K562 (cell line): ENCODE measurements around the gene HIGD1C. TPM values are rescaled to one million over a fixed set of nuclear protein-coding genes. Genes with fewer than 3 reads are reported as not detected.
A peak's percentile ranks its signal among the peaks of the same experiment; 100 is the strongest.

Experiments used
- ATAC-seq: fragments of 200-7000 bp; cut with Tn5 transposase; 3 replicates; pipeline ENCODE4 v1.9.1; 2020; ENCODE audit warnings: moderate library complexity
- BruUV-seq: library from RNA; stranded (reverse); fragments of 400-500 nt; replicated peaks from 2 replicates; lab custom pipeline; 2021; lab: Mats Ljungman, UMichigan
- CTCF ChIA-PET: fragments of 300-600 bp; formaldehyde crosslinking; extraction: SDS; loops from one replicate; lab custom pipeline; 2021; ENCODE audit warnings: low intra/inter-chr PET ratio; lab: Yijun Ruan, JAX
- POLR2A ChIA-PET: fragments of 300-600, 350-650 bp; sonication (Branson Sonifier 250); formaldehyde crosslinking; extraction: SDS; loops from one replicate; lab custom pipeline; 2021; ENCODE audit warnings: antibody characterized with exemption, inconsistent platforms; lab: Yijun Ruan, JAX
- DNase-seq, 4 experiments: peaks; one replicate each; pipeline versions ENCODE4 v3.0.0 to v3.0.0-alpha.2; 2011 to 2018; ENCODE audit warnings: low spot score in 3 of 4, mixed read lengths in 3 of 4; ENCODE audit errors: extremely low read depth in 1 of 4
- FAIRE-seq: peaks from 2 replicates; lab custom pipeline; 2011; peaks lifted over from hg19 to GRCh38; lab: Jason Lieb, UNC
- H2AFZ ChIP-seq: 2 replicates; pipeline ENCODE4 v1.6.0; 2011; ENCODE audit warnings: low read depth, low read length, control low read depth, inconsistent platforms
- H3K27ac ChIP-seq: fragments of 200-600 bp; 3 replicates; pipeline ENCODE4 v1.8.0; 2011; ENCODE audit warnings: low read depth, mild to moderate bottlenecking, control low read depth, inconsistent platforms, low read length, moderate library complexity, mixed read lengths; ENCODE audit errors: extremely low read depth
- H3K27me3 ChIP-seq, 2 experiments: fragments of 300-600 bp in 1 of 2; 2 replicates in 1 of 2; 3 replicates in 1 of 2; pipeline versions ENCODE4 v1.6.0 to v1.8.0; 2011; ENCODE audit warnings: inconsistent platforms in 2 of 2, low read length in 2 of 2, mild to moderate bottlenecking in 1 of 2, mixed read lengths in 1 of 2, moderate library complexity in 1 of 2; ENCODE audit not compliant: control insufficient read depth in 2 of 2, insufficient read depth in 2 of 2
- H3K36me3 ChIP-seq: fragments of 300-600 bp; 3 replicates; pipeline ENCODE4 v1.8.0; 2011; ENCODE audit warnings: mild to moderate bottlenecking, low read length, inconsistent platforms; ENCODE audit not compliant: control insufficient read depth, insufficient read depth
- H3K4me1 ChIP-seq, 2 experiments: fragments of 200-600 bp in 1 of 2; replicated peaks in 1 of 2; 2 replicates in 1 of 2; 3 replicates in 1 of 2; pipeline versions ENCODE4 v1.5.1 to v1.8.0; 2011; ENCODE audit warnings: inconsistent platforms in 2 of 2, low read length in 2 of 2, mild to moderate bottlenecking in 1 of 2, mixed read lengths in 1 of 2, moderate library complexity in 1 of 2; ENCODE audit not compliant: control insufficient read depth in 2 of 2, insufficient read depth in 2 of 2
- H3K4me2 ChIP-seq: 2 replicates; pipeline ENCODE4 v1.6.1; 2011; ENCODE audit warnings: low read length, control low read depth, inconsistent platforms, mixed read lengths; ENCODE audit not compliant: insufficient read depth
- H3K4me3 ChIP-seq: fragments of 200-600 bp; sonication (generic), shearing (Covaris generic); 2 replicates; pipeline ENCODE4 v1.5.1; 2016; ENCODE audit warnings: control low read depth, inconsistent platforms
- H3K79me2 ChIP-seq: fragments of 200-600 bp; 3 replicates; pipeline ENCODE4 v1.8.0; 2011; ENCODE audit warnings: low read length, inconsistent platforms; ENCODE audit not compliant: control insufficient read depth, insufficient read depth
- H3K9ac ChIP-seq, 2 experiments: 2 replicates each; pipeline versions ENCODE4 v1.6.0 to v1.6.1; 2011; ENCODE audit warnings: low read depth in 2 of 2, low read length in 2 of 2, control low read depth in 1 of 2, inconsistent platforms in 1 of 2, mild to moderate bottlenecking in 1 of 2, mixed read lengths in 1 of 2; ENCODE audit not compliant: insufficient read depth in 1 of 2
- H3K9me1 ChIP-seq: one replicate; pipeline ENCODE4 v1.6.0; 2011; ENCODE audit warnings: inconsistent platforms, mild to moderate bottlenecking, low read length, moderate library complexity; ENCODE audit not compliant: control insufficient read depth, insufficient read depth
- H3K9me3 ChIP-seq: replicated peaks from 2 replicates; pipeline ENCODE4 v1.5.1; 2011; ENCODE audit warnings: low read depth, low read length, inconsistent platforms; ENCODE audit not compliant: control insufficient read depth, insufficient read depth
- H4K20me1 ChIP-seq: replicated peaks from 2 replicates; pipeline ENCODE4 v1.6.1; 2011; ENCODE audit warnings: low read length, inconsistent platforms, mixed read lengths; ENCODE audit not compliant: control insufficient read depth, insufficient read depth
- L3MBTL2 ChIP-seq: fragments of 450-650 bp; IDR thresholded peaks from 2 replicates; pipeline ENCODE4 v1.6.1; 2016; ENCODE audit warnings: mild to moderate bottlenecking, moderate library complexity
- NEUROD1 ChIP-seq: fragments of 150-350 bp; IDR thresholded peaks from 2 replicates; pipeline ENCODE4 v1.6.1; 2014; ENCODE audit warnings: borderline replicate concordance, low read length, low read depth; ENCODE audit not compliant: partially characterized antibody
- NR4A1 ChIP-seq, 2 experiments: fragments of 250-450 bp in 1 of 2; fragments of 450-650 bp in 1 of 2; sonication (Bioruptor Pico) in 1 of 2; IDR thresholded peaks; 2 replicates each; pipeline versions ENCODE4 v1.4.0 to v1.6.1; 2016 to 2020; ENCODE audit warnings: mild to moderate bottlenecking in 2 of 2, missing compliant biosample characterization in 1 of 2, missing genetic modification characterization in 1 of 2, moderate library complexity in 1 of 2
- XRCC5 ChIP-seq: fragments of 200-400 bp; formaldehyde crosslinking; IDR thresholded peaks from 2 replicates; pipeline ENCODE4 v1.6.1; 2017; ENCODE audit warnings: low read depth, mild to moderate bottlenecking, low read length
- ZNF224 ChIP-seq: sonication (generic); formaldehyde crosslinking; IDR thresholded peaks from 2 replicates; pipeline ENCODE4 v1.8.0; 2022; ENCODE audit warnings: mild to moderate bottlenecking, missing genetic modification reagents
- WGBS: fragments of 100-300 bp; shearing (Covaris generic); methylation state at CpG from one replicate; pipeline ENCODE4 v1.1.6; 2016; ENCODE audit warnings: low coverage, mixed read lengths; ENCODE audit not compliant: insufficient coverage; ENCODE audit errors: missing lambda C conversion rate; 5-methylcytosine and 5-hydroxymethylcytosine counted together
- in situ Hi-C: fragments of 300-500 bp; cut with MboI; formaldehyde crosslinking; loops from 4 replicates; pipeline ENCODE4 v1.15.0; 2018; ENCODE audit warnings: inconsistent platforms, mixed read lengths
- intact Hi-C: fragments of 100-400 bp; cut with micrococcal nuclease; formaldehyde crosslinking; loops from 2 replicates; pipeline ENCODE4 v1.14.2; 2022
- polyA plus RNA-seq, 8 experiments: library from polyadenylated mRNA; depleted of rRNA in 4 of 8; stranded (reverse) in 5 of 8; unstranded in 3 of 8; fragments of >200 nt; fragmentation: Nextera tagmentation in 2 of 8; fragmentation: Illumina TruSeq in 1 of 8; extraction: Ambion mirVana in 2 of 8; extraction: Trizol in 1 of 8; gene quantifications; 2 replicates each; pipeline versions ENCODE4 v1.2.1 to v1.2.3, GENCODE V29; 2011 to 2014; ENCODE audit warnings: inconsistent platforms in 1 of 8, missing spikeins in 1 of 8
- total RNA-seq, 7 experiments: library from RNA; depleted of rRNA in 6 of 7; stranded (reverse); fragments of >200 nt in 6 of 7; fragmentation: Illumina TruSeq in 2 of 7; extraction: Trizol in 2 of 7; gene quantifications; 2 replicates each; pipeline versions ENCODE4 v1.2.1 to v1.2.3, GENCODE V29; 2011 to 2021; ENCODE audit warnings: low replicate concordance in 1 of 7
- TF ChIP-seq, protein P1 (sequence below): fragments of 450-650 bp; IDR thresholded peaks from 2 replicates; pipeline ENCODE4 v1.6.1; 2016; ENCODE audit warnings: mild to moderate bottlenecking, moderate library complexity

HIGD1C gene
- total and polyA plus RNA-seq, 9 of the 15 experiments (the other 6 are each of a cell fraction or from before 2014, with no cell fraction given) = not detected

- POLR2A ChIA-PET = interaction anchor here (0.8 to 1.6 kb wide), 6 partner anchors 9 to 1345 kb away, joined by 3 to 4 read pairs (median 4); partner anchors contain the start of gene SLC11A2
- peaks cover 3 to 24% of the 10 kb centered on the region in 2 experiments; a peak in 4 of 5 replicates for H3K4me1 ChIP-seq
- in situ Hi-C loops (no loop called here), intact Hi-C loops (loop anchor here (10.0 kb wide), 1 partner anchor 159 kb away; the partner anchor contains the start of gene ATF1)
- H4K20me1 ChIP-seq = no peaks in the 10 kb centered on the region
- peak overlapping the region; percentile 93 for H2AFZ ChIP-seq
- H3K27ac ChIP-seq = peak overlapping the region; percentile 95
- H3K4me3 ChIP-seq = peak overlapping the region; percentile 61; the same call in 1 of the 2 replicates
- no peak for ATAC-seq
- DNase-seq = peak in 1 of 4 experiments; percentile 30
- no peak for FAIRE-seq
- H3K79me2 ChIP-seq = peaks cover 39% of the 10 kb centered on the region
- 31% methylated on average over 8 of the region's 8 CpGs for WGBS
- no peaks in the 10 kb centered on the region; the same call in 2 of the 3 replicates for H3K36me3 ChIP-seq
- no peaks in the 10 kb centered on the region for H3K9me1 ChIP-seq
- no peaks in the 10 kb centered on the region; the same call in 1 of the 2 replicates for H3K9me3 ChIP-seq
- BruUV-seq = no TSS peak
- no peaks in the 10 kb centered on the region for H3K27me3 ChIP-seq
- peak overlapping the region; percentile 85 for H3K4me2 ChIP-seq
- CTCF ChIA-PET = no interaction called here
- peak overlapping the region in 1 of 2 experiments; percentile 81; a peak in 2 of 4 replicates for H3K9ac ChIP-seq
- TF ChIP-seq XRCC5 (no peak), NR4A1 (CRISPR knock-in tag; IDR thresholded peaks at IDR 0.05) (no peak), NR4A1 (tag; IDR thresholded peaks at IDR 0.05) (0 out of 2 replicates have a peak, but pooled peaks have one; percentile 56), ZNF224 (CRISPR knock-in tag) (no peak), L3MBTL2 (peak; percentile 36; the same call in 1 of the 2 replicates), NEUROD1 (no peak)
- TF ChIP-seq, protein P1, sequence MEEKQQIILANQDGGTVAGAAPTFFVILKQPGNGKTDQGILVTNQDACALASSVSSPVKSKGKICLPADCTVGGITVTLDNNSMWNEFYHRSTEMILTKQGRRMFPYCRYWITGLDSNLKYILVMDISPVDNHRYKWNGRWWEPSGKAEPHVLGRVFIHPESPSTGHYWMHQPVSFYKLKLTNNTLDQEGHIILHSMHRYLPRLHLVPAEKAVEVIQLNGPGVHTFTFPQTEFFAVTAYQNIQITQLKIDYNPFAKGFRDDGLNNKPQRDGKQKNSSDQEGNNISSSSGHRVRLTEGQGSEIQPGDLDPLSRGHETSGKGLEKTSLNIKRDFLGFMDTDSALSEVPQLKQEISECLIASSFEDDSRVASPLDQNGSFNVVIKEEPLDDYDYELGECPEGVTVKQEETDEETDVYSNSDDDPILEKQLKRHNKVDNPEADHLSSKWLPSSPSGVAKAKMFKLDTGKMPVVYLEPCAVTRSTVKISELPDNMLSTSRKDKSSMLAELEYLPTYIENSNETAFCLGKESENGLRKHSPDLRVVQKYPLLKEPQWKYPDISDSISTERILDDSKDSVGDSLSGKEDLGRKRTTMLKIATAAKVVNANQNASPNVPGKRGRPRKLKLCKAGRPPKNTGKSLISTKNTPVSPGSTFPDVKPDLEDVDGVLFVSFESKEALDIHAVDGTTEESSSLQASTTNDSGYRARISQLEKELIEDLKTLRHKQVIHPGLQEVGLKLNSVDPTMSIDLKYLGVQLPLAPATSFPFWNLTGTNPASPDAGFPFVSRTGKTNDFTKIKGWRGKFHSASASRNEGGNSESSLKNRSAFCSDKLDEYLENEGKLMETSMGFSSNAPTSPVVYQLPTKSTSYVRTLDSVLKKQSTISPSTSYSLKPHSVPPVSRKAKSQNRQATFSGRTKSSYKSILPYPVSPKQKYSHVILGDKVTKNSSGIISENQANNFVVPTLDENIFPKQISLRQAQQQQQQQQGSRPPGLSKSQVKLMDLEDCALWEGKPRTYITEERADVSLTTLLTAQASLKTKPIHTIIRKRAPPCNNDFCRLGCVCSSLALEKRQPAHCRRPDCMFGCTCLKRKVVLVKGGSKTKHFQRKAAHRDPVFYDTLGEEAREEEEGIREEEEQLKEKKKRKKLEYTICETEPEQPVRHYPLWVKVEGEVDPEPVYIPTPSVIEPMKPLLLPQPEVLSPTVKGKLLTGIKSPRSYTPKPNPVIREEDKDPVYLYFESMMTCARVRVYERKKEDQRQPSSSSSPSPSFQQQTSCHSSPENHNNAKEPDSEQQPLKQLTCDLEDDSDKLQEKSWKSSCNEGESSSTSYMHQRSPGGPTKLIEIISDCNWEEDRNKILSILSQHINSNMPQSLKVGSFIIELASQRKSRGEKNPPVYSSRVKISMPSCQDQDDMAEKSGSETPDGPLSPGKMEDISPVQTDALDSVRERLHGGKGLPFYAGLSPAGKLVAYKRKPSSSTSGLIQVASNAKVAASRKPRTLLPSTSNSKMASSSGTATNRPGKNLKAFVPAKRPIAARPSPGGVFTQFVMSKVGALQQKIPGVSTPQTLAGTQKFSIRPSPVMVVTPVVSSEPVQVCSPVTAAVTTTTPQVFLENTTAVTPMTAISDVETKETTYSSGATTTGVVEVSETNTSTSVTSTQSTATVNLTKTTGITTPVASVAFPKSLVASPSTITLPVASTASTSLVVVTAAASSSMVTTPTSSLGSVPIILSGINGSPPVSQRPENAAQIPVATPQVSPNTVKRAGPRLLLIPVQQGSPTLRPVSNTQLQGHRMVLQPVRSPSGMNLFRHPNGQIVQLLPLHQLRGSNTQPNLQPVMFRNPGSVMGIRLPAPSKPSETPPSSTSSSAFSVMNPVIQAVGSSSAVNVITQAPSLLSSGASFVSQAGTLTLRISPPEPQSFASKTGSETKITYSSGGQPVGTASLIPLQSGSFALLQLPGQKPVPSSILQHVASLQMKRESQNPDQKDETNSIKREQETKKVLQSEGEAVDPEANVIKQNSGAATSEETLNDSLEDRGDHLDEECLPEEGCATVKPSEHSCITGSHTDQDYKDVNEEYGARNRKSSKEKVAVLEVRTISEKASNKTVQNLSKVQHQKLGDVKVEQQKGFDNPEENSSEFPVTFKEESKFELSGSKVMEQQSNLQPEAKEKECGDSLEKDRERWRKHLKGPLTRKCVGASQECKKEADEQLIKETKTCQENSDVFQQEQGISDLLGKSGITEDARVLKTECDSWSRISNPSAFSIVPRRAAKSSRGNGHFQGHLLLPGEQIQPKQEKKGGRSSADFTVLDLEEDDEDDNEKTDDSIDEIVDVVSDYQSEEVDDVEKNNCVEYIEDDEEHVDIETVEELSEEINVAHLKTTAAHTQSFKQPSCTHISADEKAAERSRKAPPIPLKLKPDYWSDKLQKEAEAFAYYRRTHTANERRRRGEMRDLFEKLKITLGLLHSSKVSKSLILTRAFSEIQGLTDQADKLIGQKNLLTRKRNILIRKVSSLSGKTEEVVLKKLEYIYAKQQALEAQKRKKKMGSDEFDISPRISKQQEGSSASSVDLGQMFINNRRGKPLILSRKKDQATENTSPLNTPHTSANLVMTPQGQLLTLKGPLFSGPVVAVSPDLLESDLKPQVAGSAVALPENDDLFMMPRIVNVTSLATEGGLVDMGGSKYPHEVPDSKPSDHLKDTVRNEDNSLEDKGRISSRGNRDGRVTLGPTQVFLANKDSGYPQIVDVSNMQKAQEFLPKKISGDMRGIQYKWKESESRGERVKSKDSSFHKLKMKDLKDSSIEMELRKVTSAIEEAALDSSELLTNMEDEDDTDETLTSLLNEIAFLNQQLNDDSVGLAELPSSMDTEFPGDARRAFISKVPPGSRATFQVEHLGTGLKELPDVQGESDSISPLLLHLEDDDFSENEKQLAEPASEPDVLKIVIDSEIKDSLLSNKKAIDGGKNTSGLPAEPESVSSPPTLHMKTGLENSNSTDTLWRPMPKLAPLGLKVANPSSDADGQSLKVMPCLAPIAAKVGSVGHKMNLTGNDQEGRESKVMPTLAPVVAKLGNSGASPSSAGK = peak; percentile 54
These were observed 28.8 kb upstream of the HIGD1C start for GRCh38 chr12:50923361-50924130.
